ENCODE data around the gene KSR2.

GRCh38 chr12:117486840-117487659 lies 481.7 kb downstream of the KSR2 start:
- TF ChIP-seq POLR2AphosphoS5 (IDR thresholded peaks at IDR 0.05; ENCODE audit: low read depth, low read length) (no peak), POLR2A (IDR thresholded peaks at IDR 0.05; ENCODE audit: low read depth, low read length) (no peak), POU2F2 (IDR thresholded peaks at IDR 0.05; ENCODE audit: low read depth, low read length) (no peak), PAX5 (IDR thresholded peaks at IDR 0.05; ENCODE audit: insufficient read depth, low read length, severe bottlenecking) (no peak), TAF1 (IDR thresholded peaks at IDR 0.05; ENCODE audit: low read depth, low read length) (no peak)

Data from GM12891 (cell line).